H9 (cell line): ENCODE measurements around the gene SLC30A3. TPM values are rescaled to one million over a fixed set of nuclear protein-coding genes. Genes with fewer than 3 reads are reported as not detected.

ENCODE experiments used
- DNase-seq: peaks from one replicate; pipeline ENCODE4 v3.0.0-alpha.2; 2017
- H2AFZ ChIP-seq: one replicate; pipeline ENCODE4 v1.6.1; 2013; ENCODE audit warnings: mild to moderate bottlenecking, low read length, control low read depth, moderate library complexity
- H2AK5ac ChIP-seq: 2 replicates; pipeline ENCODE4 v1.6.1; 2013; ENCODE audit warnings: low read length, control low read depth, mixed read lengths; ENCODE audit not compliant: insufficient read length
- H2BK120ac ChIP-seq: one replicate; pipeline ENCODE4 v1.6.1; 2013; ENCODE audit warnings: low read depth, mild to moderate bottlenecking, low read length, control low read depth, inconsistent platforms; ENCODE audit not compliant: poor library complexity, severe bottlenecking
- H2BK12ac ChIP-seq: 2 replicates; pipeline ENCODE4 v1.6.1; 2013; ENCODE audit warnings: low read length, control low read depth, mixed read lengths, low read depth; ENCODE audit not compliant: insufficient read length
- H2BK15ac ChIP-seq: 2 replicates; pipeline ENCODE4 v1.6.1; 2013; ENCODE audit warnings: low read depth, low read length, control low read depth
- H2BK20ac ChIP-seq: one replicate; pipeline ENCODE4 v1.6.1; 2013; ENCODE audit warnings: low read depth, mild to moderate bottlenecking, low read length, control low read depth, inconsistent platforms; ENCODE audit not compliant: poor library complexity, severe bottlenecking
- H2BK5ac ChIP-seq: 2 replicates; pipeline ENCODE4 v1.6.1; 2013; ENCODE audit warnings: low read length, control low read depth, mixed read lengths; ENCODE audit not compliant: insufficient read length
- H3K14ac ChIP-seq: 2 replicates; pipeline ENCODE4 v1.6.1; 2013; ENCODE audit warnings: low read length, control low read depth; ENCODE audit not compliant: insufficient read depth
- H3K18ac ChIP-seq: 2 replicates; pipeline ENCODE4 v1.6.1; 2013; ENCODE audit warnings: low read depth, mild to moderate bottlenecking, mixed read lengths, low read length, control low read depth; ENCODE audit not compliant: insufficient read length
- H3K23ac ChIP-seq: 2 replicates; pipeline ENCODE4 v1.6.1; 2013; ENCODE audit warnings: low read length, control low read depth, mixed read lengths, low read depth; ENCODE audit not compliant: insufficient read length
- H3K23me2 ChIP-seq: 2 replicates; pipeline ENCODE4 v1.6.1; 2013; ENCODE audit warnings: low read depth, mild to moderate bottlenecking, mixed read lengths, low read length, control low read depth; ENCODE audit not compliant: insufficient read length, poor library complexity, severe bottlenecking
- H3K27ac ChIP-seq: 2 replicates; pipeline ENCODE4 v1.5.1; 2013; ENCODE audit warnings: low read length, control low read depth, mixed read lengths, low read depth; ENCODE audit not compliant: insufficient read length
- H3K27me3 ChIP-seq: 2 replicates; pipeline ENCODE4 v1.6.1; 2013; ENCODE audit warnings: low read length, control low read depth, inconsistent platforms; ENCODE audit not compliant: insufficient read depth
- H3K4ac ChIP-seq: 2 replicates; pipeline ENCODE4 v1.6.1; 2013; ENCODE audit warnings: low read depth, mild to moderate bottlenecking, control low read depth, inconsistent platforms, low read length, moderate library complexity
- H3K4me1 ChIP-seq: 2 replicates; pipeline ENCODE4 v1.6.1; 2013; ENCODE audit warnings: low read length, control low read depth, inconsistent platforms; ENCODE audit not compliant: insufficient read depth
- H3K4me2 ChIP-seq: 2 replicates; pipeline ENCODE4 v1.6.1; 2013; ENCODE audit warnings: low read length, control low read depth, mixed read lengths; ENCODE audit not compliant: insufficient read length, insufficient read depth
- H3K56ac ChIP-seq: 2 replicates; pipeline ENCODE4 v1.6.1; 2013; ENCODE audit warnings: low read depth, mild to moderate bottlenecking, mixed read lengths, low read length, control low read depth; ENCODE audit not compliant: insufficient read length
- H3K79me1 ChIP-seq: 2 replicates; pipeline ENCODE4 v1.6.1; 2013; ENCODE audit warnings: low read depth, mild to moderate bottlenecking, moderate library complexity, low read length, control low read depth, inconsistent platforms; ENCODE audit not compliant: insufficient read depth, poor library complexity, severe bottlenecking
- H3K79me2 ChIP-seq: 2 replicates; pipeline ENCODE4 v1.6.1; 2013; ENCODE audit warnings: low read length, control low read depth, inconsistent platforms; ENCODE audit not compliant: insufficient read depth
- H3K9ac ChIP-seq: 2 replicates; pipeline ENCODE4 v1.6.1; 2013; ENCODE audit warnings: low read length, control low read depth, mixed read lengths; ENCODE audit not compliant: insufficient read length; ENCODE audit errors: extremely low read depth
- H3K9me3 ChIP-seq: one replicate; pipeline ENCODE4 v1.6.1; 2013; ENCODE audit warnings: low read depth, low read length, inconsistent platforms; ENCODE audit not compliant: control insufficient read depth
- H3T11ph ChIP-seq: one replicate; pipeline ENCODE4 v1.6.1; 2013; ENCODE audit warnings: mild to moderate bottlenecking, low read length, control low read depth, inconsistent platforms
- H4K20me1 ChIP-seq: one replicate; pipeline ENCODE4 v1.6.1; 2013; ENCODE audit not compliant: control insufficient read depth, insufficient read length, insufficient read depth
- H4K5ac ChIP-seq: 2 replicates; pipeline ENCODE4 v1.6.1; 2013; ENCODE audit warnings: low read depth, mild to moderate bottlenecking, mixed read lengths, low read length, control low read depth; ENCODE audit not compliant: insufficient read length
- H4K8ac ChIP-seq: replicated peaks from 2 replicates; pipeline ENCODE4 v1.6.1; 2013; ENCODE audit warnings: low read length, control low read depth, mixed read lengths, low read depth; ENCODE audit not compliant: insufficient read length
- H4K91ac ChIP-seq: 2 replicates; pipeline ENCODE4 v1.6.1; 2013; ENCODE audit warnings: low read depth, mild to moderate bottlenecking, moderate library complexity, mixed read lengths, low read length, control low read depth; ENCODE audit not compliant: insufficient read length
- H3K27ac Mint-ChIP-seq, 3 experiments: 2 replicates in 2 of 3; 3 replicates in 1 of 3; pipeline ENCODE4 v1.8.0; 2020 to 2021; ENCODE audit warnings: mixed read lengths in 3 of 3, mild to moderate bottlenecking in 1 of 3, moderate library complexity in 1 of 3
- H3K27me3 Mint-ChIP-seq: 2 replicates; pipeline ENCODE4 v1.8.0; 2021; ENCODE audit warnings: low read depth, mild to moderate bottlenecking, moderate library complexity, mixed read lengths
- H3K36me3 Mint-ChIP-seq, 3 experiments: 2 replicates in 2 of 3; 3 replicates in 1 of 3; pipeline ENCODE4 v1.8.0; 2020 to 2021; ENCODE audit warnings: low read depth in 3 of 3, mixed read lengths in 3 of 3; ENCODE audit not compliant: insufficient read depth in 1 of 3
- H3K4me1 Mint-ChIP-seq, 2 experiments: 2 replicates each; pipeline ENCODE4 v1.8.0; 2020; ENCODE audit warnings: mixed read lengths in 2 of 2
- H3K4me3 Mint-ChIP-seq, 2 experiments: 2 replicates in 1 of 2; 3 replicates in 1 of 2; pipeline ENCODE4 v1.8.0; 2020 to 2021; ENCODE audit warnings: mild to moderate bottlenecking in 2 of 2, mixed read lengths in 2 of 2, moderate library complexity in 1 of 2
- H3K9me3 Mint-ChIP-seq, 2 experiments: 2 replicates in 1 of 2; 3 replicates in 1 of 2; pipeline ENCODE4 v1.8.0; 2020; ENCODE audit warnings: mild to moderate bottlenecking in 2 of 2, mixed read lengths in 2 of 2, moderate library complexity in 1 of 2
- WGBS: extraction: QIAGEN DNeasy Blood & Tissue Kit; methylation state at CpG from one replicate; pipeline ENCODE4 v1.1.7; 2013; ENCODE audit warnings: missing lambda C conversion rate, low lambda C conversion rate, mixed read lengths; ENCODE audit not compliant: insufficient read length; ENCODE audit errors: extremely low coverage; 5-methylcytosine and 5-hydroxymethylcytosine counted together
- total RNA-seq: library from RNA; stranded (reverse); gene quantifications from 2 replicates; pipeline ENCODE4 v1.2.1, GENCODE V29; 2021
- TF ChIP-seq, protein P1 (sequence below): fragments of 200-600 bp; sonication (generic); conservative IDR thresholded peaks from 3 replicates; pipeline ENCODE4 v1.8.0; 2021; ENCODE audit warnings: antibody characterized with exemption, mild to moderate bottlenecking

The SLC30A3 gene
- total RNA-seq, 1 experiment from 2014 or later, result 2.5 TPM

DNA sequence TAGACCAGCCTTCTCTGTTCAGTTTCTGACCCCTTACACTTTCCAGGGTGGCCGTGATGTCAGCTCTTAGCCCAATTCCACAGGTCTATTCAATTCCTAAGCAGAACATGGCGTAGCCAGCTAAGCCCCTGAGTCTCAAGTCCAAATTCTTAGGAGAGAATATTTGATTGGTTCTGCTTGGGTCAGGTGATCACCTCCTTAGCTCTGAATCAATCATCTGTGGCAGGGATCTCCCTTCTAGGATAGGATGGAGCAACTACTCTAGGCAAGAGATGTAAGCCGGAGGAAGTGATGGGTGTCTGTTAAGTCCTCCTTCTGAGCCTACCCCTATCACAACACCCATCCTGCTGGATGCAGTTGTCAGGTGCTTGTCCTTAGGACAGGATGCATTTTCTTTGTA, 34.3 kb upstream of the SLC30A3 start:
- no peak overlapping the region for H3K4me3 Mint-ChIP-seq
- Histone ChIP-seq H3K18ac (no peak overlapping the region), H2BK20ac (no peak overlapping the region), H3K14ac (no peak overlapping the region), H3K4ac (no peak overlapping the region), H3K27me3 (no peaks in the 10 kb centered on the region), H3K4me1 (no peaks in the 10 kb centered on the region; the same call in 1 of the 2 replicates), H3K9ac (no peak overlapping the region), H3K9me3 (no peaks in the 10 kb centered on the region), H4K20me1 (no peaks in the 10 kb centered on the region), H2AFZ (no peak overlapping the region), H3K79me2 (no peaks in the 10 kb centered on the region), H3K23ac (no peak overlapping the region), H3K4me2 (no peak overlapping the region), H2BK12ac (no peak overlapping the region), H3K79me1 (no peaks in the 10 kb centered on the region), H2AK5ac (no peak overlapping the region), H3K27ac (no peak overlapping the region), H3K56ac (no peak overlapping the region), H4K8ac (no peak overlapping the region), H4K91ac (no peak overlapping the region), H2BK120ac (no peak overlapping the region), H2BK5ac (no peak overlapping the region), H3K23me2 (no peaks in the 10 kb centered on the region), H2BK15ac (no peak overlapping the region), H3T11ph (no peak overlapping the region), H4K5ac (no peak overlapping the region)
- no peak overlapping the region for H3K27ac Mint-ChIP-seq
- WGBS, result no CpG with 5 or more reads among the region's 3 CpGs
- TF ChIP-seq, protein P1, sequence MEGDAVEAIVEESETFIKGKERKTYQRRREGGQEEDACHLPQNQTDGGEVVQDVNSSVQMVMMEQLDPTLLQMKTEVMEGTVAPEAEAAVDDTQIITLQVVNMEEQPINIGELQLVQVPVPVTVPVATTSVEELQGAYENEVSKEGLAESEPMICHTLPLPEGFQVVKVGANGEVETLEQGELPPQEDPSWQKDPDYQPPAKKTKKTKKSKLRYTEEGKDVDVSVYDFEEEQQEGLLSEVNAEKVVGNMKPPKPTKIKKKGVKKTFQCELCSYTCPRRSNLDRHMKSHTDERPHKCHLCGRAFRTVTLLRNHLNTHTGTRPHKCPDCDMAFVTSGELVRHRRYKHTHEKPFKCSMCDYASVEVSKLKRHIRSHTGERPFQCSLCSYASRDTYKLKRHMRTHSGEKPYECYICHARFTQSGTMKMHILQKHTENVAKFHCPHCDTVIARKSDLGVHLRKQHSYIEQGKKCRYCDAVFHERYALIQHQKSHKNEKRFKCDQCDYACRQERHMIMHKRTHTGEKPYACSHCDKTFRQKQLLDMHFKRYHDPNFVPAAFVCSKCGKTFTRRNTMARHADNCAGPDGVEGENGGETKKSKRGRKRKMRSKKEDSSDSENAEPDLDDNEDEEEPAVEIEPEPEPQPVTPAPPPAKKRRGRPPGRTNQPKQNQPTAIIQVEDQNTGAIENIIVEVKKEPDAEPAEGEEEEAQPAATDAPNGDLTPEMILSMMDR, result no peak
- DNase-seq, result no peak
- H3K4me1 Mint-ChIP-seq, result peaks cover 0 to 10% of the 10 kb centered on the region in 2 experiments; a peak in 2 of 4 replicates
- no peaks in the 10 kb centered on the region for H3K27me3 Mint-ChIP-seq
- no peaks in the 10 kb centered on the region for H3K36me3 Mint-ChIP-seq
- no peaks in the 10 kb centered on the region for H3K9me3 Mint-ChIP-seq
